K562 (cell line): Measurements from ENCODE around the gene SH3BP5. TPM values are rescaled to one million over a fixed set of nuclear protein-coding genes. Genes with fewer than 3 reads are reported as not detected.

Source experiments
- ATAC-seq: fragments of 200-7000 bp; cut with Tn5 transposase; 3 replicates; pipeline ENCODE4 v1.9.1; 2020; ENCODE audit warnings: moderate library complexity
- BruUV-seq: library from RNA; stranded (reverse); fragments of 400-500 nt; replicated peaks from 2 replicates; lab custom pipeline; 2021; lab: Mats Ljungman, UMichigan
- CTCF ChIA-PET: fragments of 300-600 bp; formaldehyde crosslinking; extraction: SDS; loops from one replicate; lab custom pipeline; 2021; ENCODE audit warnings: low intra/inter-chr PET ratio; lab: Yijun Ruan, JAX
- POLR2A ChIA-PET: fragments of 300-600, 350-650 bp; sonication (Branson Sonifier 250); formaldehyde crosslinking; extraction: SDS; loops from one replicate; lab custom pipeline; 2021; ENCODE audit warnings: antibody characterized with exemption, inconsistent platforms; lab: Yijun Ruan, JAX
- DNase-seq, 4 experiments: peaks; one replicate each; pipeline versions ENCODE4 v3.0.0 to v3.0.0-alpha.2; 2011 to 2018; ENCODE audit warnings: low spot score in 3 of 4, mixed read lengths in 3 of 4; ENCODE audit errors: extremely low read depth in 1 of 4
- FAIRE-seq: peaks from 2 replicates; lab custom pipeline; 2011; peaks lifted over from hg19 to GRCh38; lab: Jason Lieb, UNC
- H2AFZ ChIP-seq: 2 replicates; pipeline ENCODE4 v1.6.0; 2011; ENCODE audit warnings: low read depth, low read length, control low read depth, inconsistent platforms
- H3K27ac ChIP-seq: fragments of 200-600 bp; 3 replicates; pipeline ENCODE4 v1.8.0; 2011; ENCODE audit warnings: low read depth, mild to moderate bottlenecking, control low read depth, inconsistent platforms, low read length, moderate library complexity, mixed read lengths; ENCODE audit errors: extremely low read depth
- H3K27me3 ChIP-seq, 2 experiments: fragments of 300-600 bp in 1 of 2; 2 replicates in 1 of 2; 3 replicates in 1 of 2; pipeline versions ENCODE4 v1.6.0 to v1.8.0; 2011; ENCODE audit warnings: inconsistent platforms in 2 of 2, low read length in 2 of 2, mild to moderate bottlenecking in 1 of 2, mixed read lengths in 1 of 2, moderate library complexity in 1 of 2; ENCODE audit not compliant: control insufficient read depth in 2 of 2, insufficient read depth in 2 of 2
- H3K36me3 ChIP-seq: fragments of 300-600 bp; 3 replicates; pipeline ENCODE4 v1.8.0; 2011; ENCODE audit warnings: mild to moderate bottlenecking, low read length, inconsistent platforms; ENCODE audit not compliant: control insufficient read depth, insufficient read depth
- H3K4me1 ChIP-seq, 2 experiments: fragments of 200-600 bp in 1 of 2; replicated peaks in 1 of 2; 2 replicates in 1 of 2; 3 replicates in 1 of 2; pipeline versions ENCODE4 v1.5.1 to v1.8.0; 2011; ENCODE audit warnings: inconsistent platforms in 2 of 2, low read length in 2 of 2, mild to moderate bottlenecking in 1 of 2, mixed read lengths in 1 of 2, moderate library complexity in 1 of 2; ENCODE audit not compliant: control insufficient read depth in 2 of 2, insufficient read depth in 2 of 2
- H3K4me2 ChIP-seq: 2 replicates; pipeline ENCODE4 v1.6.1; 2011; ENCODE audit warnings: low read length, control low read depth, inconsistent platforms, mixed read lengths; ENCODE audit not compliant: insufficient read depth
- H3K4me3 ChIP-seq: fragments of 200-600 bp; sonication (generic), shearing (Covaris generic); 2 replicates; pipeline ENCODE4 v1.5.1; 2016; ENCODE audit warnings: control low read depth, inconsistent platforms
- H3K79me2 ChIP-seq: fragments of 200-600 bp; 3 replicates; pipeline ENCODE4 v1.8.0; 2011; ENCODE audit warnings: low read length, inconsistent platforms; ENCODE audit not compliant: control insufficient read depth, insufficient read depth
- H3K9ac ChIP-seq, 2 experiments: 2 replicates each; pipeline versions ENCODE4 v1.6.0 to v1.6.1; 2011; ENCODE audit warnings: low read depth in 2 of 2, low read length in 2 of 2, control low read depth in 1 of 2, inconsistent platforms in 1 of 2, mild to moderate bottlenecking in 1 of 2, mixed read lengths in 1 of 2; ENCODE audit not compliant: insufficient read depth in 1 of 2
- H3K9me1 ChIP-seq: one replicate; pipeline ENCODE4 v1.6.0; 2011; ENCODE audit warnings: inconsistent platforms, mild to moderate bottlenecking, low read length, moderate library complexity; ENCODE audit not compliant: control insufficient read depth, insufficient read depth
- H3K9me3 ChIP-seq: replicated peaks from 2 replicates; pipeline ENCODE4 v1.5.1; 2011; ENCODE audit warnings: low read depth, low read length, inconsistent platforms; ENCODE audit not compliant: control insufficient read depth, insufficient read depth
- H4K20me1 ChIP-seq: replicated peaks from 2 replicates; pipeline ENCODE4 v1.6.1; 2011; ENCODE audit warnings: low read length, inconsistent platforms, mixed read lengths; ENCODE audit not compliant: control insufficient read depth, insufficient read depth
- CREB3L1 ChIP-seq: fragments of 450-650 bp; IDR thresholded peaks from 2 replicates; pipeline ENCODE4 v1.6.1; 2014; ENCODE audit warnings: low read depth, mild to moderate bottlenecking, moderate library complexity, borderline replicate concordance
- DACH1 ChIP-seq: fragments of 450-650 bp; IDR thresholded peaks from 2 replicates; pipeline ENCODE4 v1.6.1; 2018; ENCODE audit not compliant: partially characterized antibody
- GABPB2 ChIP-seq: fragments of 250-450 bp; sonication (Bioruptor Pico); conservative IDR thresholded peaks from 2 replicates; pipeline ENCODE4 v1.5.1; 2021; ENCODE audit warnings: mild to moderate bottlenecking
- MAX ChIP-seq: sonication (generic); formaldehyde crosslinking; IDR thresholded peaks from 2 replicates; pipeline ENCODE4 v1.9.0; 2022; ENCODE audit warnings: mild to moderate bottlenecking, missing genetic modification reagents
- PBX2 ChIP-seq, 2 experiments: IDR thresholded peaks in 1 of 2; conservative IDR thresholded peaks in 1 of 2; 2 replicates each; pipeline ENCODE4 v1.6.1; 2016; ENCODE audit warnings: low read depth in 2 of 2, mild to moderate bottlenecking in 1 of 2, missing compliant biosample characterization in 1 of 2, missing genetic modification characterization in 1 of 2, moderate library complexity in 1 of 2
- PTTG1 ChIP-seq: fragments of 450-650 bp; IDR thresholded peaks from 2 replicates; pipeline ENCODE4 v1.6.1; 2016; ENCODE audit warnings: low read depth, mild to moderate bottlenecking, missing genetic modification characterization, missing compliant biosample characterization
- RBBP5 ChIP-seq: fragments of 200-600 bp; sonication (generic); IDR thresholded peaks from 2 replicates; pipeline ENCODE4 v1.6.1; 2012; ENCODE audit warnings: borderline replicate concordance, mild to moderate bottlenecking, low read length, control low read depth, inconsistent platforms; ENCODE audit not compliant: insufficient read depth, poor library complexity, severe bottlenecking
- SMARCA4 ChIP-seq: fragments of 450-650 bp; IDR thresholded peaks from 2 replicates; pipeline ENCODE4 v1.6.1; 2016
- ZNF395 ChIP-seq: fragments of 200-800 bp; sonication (Bioruptor generic); IDR thresholded peaks from 2 replicates; pipeline ENCODE4 v1.6.1; 2017; ENCODE audit warnings: missing genetic modification characterization, missing compliant biosample characterization
- ZNF444 ChIP-seq: fragments of 250-450 bp; sonication (Bioruptor Pico); IDR thresholded peaks from 2 replicates; pipeline ENCODE4 v1.4.0; 2020; ENCODE audit warnings: mild to moderate bottlenecking, moderate library complexity
- ZNF584 ChIP-seq: fragments of 200-800 bp; sonication (Bioruptor generic); IDR thresholded peaks from 2 replicates; pipeline ENCODE4 v1.6.1; 2016; ENCODE audit warnings: low read depth, mild to moderate bottlenecking, missing genetic modification characterization, missing compliant biosample characterization
- ZNF589 ChIP-seq: fragments of 200-800 bp; sonication (Bioruptor generic); IDR thresholded peaks from 2 replicates; pipeline ENCODE4 v1.6.1; 2016; ENCODE audit warnings: low read depth, missing genetic modification characterization, missing compliant biosample characterization
- WGBS: fragments of 100-300 bp; shearing (Covaris generic); methylation state at CpG from one replicate; pipeline ENCODE4 v1.1.6; 2016; ENCODE audit warnings: low coverage, mixed read lengths; ENCODE audit not compliant: insufficient coverage; ENCODE audit errors: missing lambda C conversion rate; 5-methylcytosine and 5-hydroxymethylcytosine counted together
- in situ Hi-C: fragments of 300-500 bp; cut with MboI; formaldehyde crosslinking; loops from 4 replicates; pipeline ENCODE4 v1.15.0; 2018; ENCODE audit warnings: inconsistent platforms, mixed read lengths
- intact Hi-C: fragments of 100-400 bp; cut with micrococcal nuclease; formaldehyde crosslinking; loops from 2 replicates; pipeline ENCODE4 v1.14.2; 2022
- polyA plus RNA-seq, 8 experiments: library from polyadenylated mRNA; depleted of rRNA in 4 of 8; stranded (reverse) in 5 of 8; unstranded in 3 of 8; fragments of >200 nt; fragmentation: Nextera tagmentation in 2 of 8; fragmentation: Illumina TruSeq in 1 of 8; extraction: Ambion mirVana in 2 of 8; extraction: Trizol in 1 of 8; gene quantifications; 2 replicates each; pipeline versions ENCODE4 v1.2.1 to v1.2.3, GENCODE V29; 2011 to 2014; ENCODE audit warnings: inconsistent platforms in 1 of 8, missing spikeins in 1 of 8
- total RNA-seq, 7 experiments: library from RNA; depleted of rRNA in 6 of 7; stranded (reverse); fragments of >200 nt in 6 of 7; fragmentation: Illumina TruSeq in 2 of 7; extraction: Trizol in 2 of 7; gene quantifications; 2 replicates each; pipeline versions ENCODE4 v1.2.1 to v1.2.3, GENCODE V29; 2011 to 2021; ENCODE audit warnings: low replicate concordance in 1 of 7

Gene SH3BP5
- total and polyA plus RNA-seq, 9 of the 15 experiments (the other 6 are each of a cell fraction or from before 2014, with no cell fraction given): 2.9 to 29.0 (median 14.9) TPM

GRCh38 chr3:15277861-15278500 lies 54.4 kb downstream of the SH3BP5 start:
- peaks cover 12 to 14% of the 10 kb centered on the region in 2 experiments for H3K4me1 ChIP-seq
- ATAC-seq: no peak
- H3K9me3 ChIP-seq: no peaks in the 10 kb centered on the region
- no peak for TF ChIP-seq SMARCA4
- TF ChIP-seq DACH1: no peak
- TF ChIP-seq ZNF444 (CRISPR knock-in tag): no peak
- TF ChIP-seq ZNF589 (CRISPR knock-in tag): no peak
- TF ChIP-seq PBX2 (CRISPR knock-in tag; IDR thresholded peaks at IDR 0.05; ENCODE audit: low read depth): no peak
- no peak for TF ChIP-seq PBX2 (tag; conservative IDR thresholded peaks at IDR 0.05; ENCODE audit: low read depth)
- no peak for TF ChIP-seq GABPB2 (CRISPR knock-in tag)
- TF ChIP-seq CREB3L1: no peak
- TF ChIP-seq ZNF395 (CRISPR knock-in tag): no peak
- TF ChIP-seq RBBP5: no peak
- TF ChIP-seq PTTG1 (tag): no peak
- TF ChIP-seq MAX: no peak
- no peak for TF ChIP-seq ZNF584 (CRISPR knock-in tag)

More at GRCh38 chr3:15277861-15278500, 54.4 kb downstream of the SH3BP5 start:
- DNase-seq: no peak
- ChIA-PET POLR2A (interaction anchor here (1.3 to 1.5 kb wide), 2 partner anchors 21 to 28 kb away, joined by 3 to 4 read pairs; no protein-coding TSS in a partner anchor), CTCF (interaction anchor here (0.7 kb wide), 1 partner anchor 100 kb away, joined by 3 read pairs; no protein-coding TSS in a partner anchor)
- Histone ChIP-seq H3K79me2 (peaks cover 3% of the 10 kb centered on the region; the same call in 1 of the 3 replicates), H3K27me3 (no peaks in the 10 kb centered on the region), H3K9me1 (no peaks in the 10 kb centered on the region), H3K36me3 (no peaks in the 10 kb centered on the region; the same call in 2 of the 3 replicates), H2AFZ (no peak overlapping the region), H4K20me1 (no peaks in the 10 kb centered on the region), H3K4me2 (no peak overlapping the region), H3K9ac (peak overlapping the region in 1 of 2 experiments; percentile 76; a peak in 1 of 4 replicates), H3K27ac (no peak overlapping the region), H3K4me3 (no peak overlapping the region)
- no TSS peak for BruUV-seq
- in situ Hi-C loops: no loop called here
- 62% methylated on average over 13 of the region's 13 CpGs for WGBS
- intact Hi-C loops: no loop called here
- FAIRE-seq: no peak
